HG02642 (cell line): ENCODE measurements around the gene HARS1.
"Not testable (repeated sequence)": the region's sequence is repeated elsewhere in the genome, so short reads cannot be mapped to it uniquely, and the experiment has no call there.

Source experiments
- ATAC-seq: cut with Tn5 transposase; IDR thresholded peaks from one replicate; pipeline ENCODE4 v1.9.1; 2021; ENCODE audit warnings: mild to moderate bottlenecking; ENCODE audit not compliant: unreplicated experiment, poor library complexity

Gene HARS1

DNA sequence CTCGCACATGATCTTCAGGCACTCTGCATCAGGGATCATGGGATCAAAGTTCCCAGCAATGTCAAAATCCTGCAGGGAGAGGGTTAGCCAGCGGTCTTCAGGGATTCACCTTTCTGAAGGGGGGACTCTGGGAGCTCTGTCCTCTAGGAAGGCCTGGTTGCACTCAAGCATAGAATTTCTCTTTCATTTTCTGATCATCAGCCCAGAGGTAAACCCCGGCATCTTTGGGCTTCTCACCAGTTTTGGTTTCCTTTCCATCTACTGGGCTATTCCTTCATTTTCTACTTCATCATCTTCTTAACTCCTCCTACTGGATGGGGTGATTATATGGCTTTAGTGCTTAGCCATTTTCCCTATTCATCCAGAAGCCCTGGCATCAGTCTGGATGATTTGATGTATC is 13.2 kb downstream of the HARS1 start:
- ATAC-seq: peak; percentile 49

DNA sequence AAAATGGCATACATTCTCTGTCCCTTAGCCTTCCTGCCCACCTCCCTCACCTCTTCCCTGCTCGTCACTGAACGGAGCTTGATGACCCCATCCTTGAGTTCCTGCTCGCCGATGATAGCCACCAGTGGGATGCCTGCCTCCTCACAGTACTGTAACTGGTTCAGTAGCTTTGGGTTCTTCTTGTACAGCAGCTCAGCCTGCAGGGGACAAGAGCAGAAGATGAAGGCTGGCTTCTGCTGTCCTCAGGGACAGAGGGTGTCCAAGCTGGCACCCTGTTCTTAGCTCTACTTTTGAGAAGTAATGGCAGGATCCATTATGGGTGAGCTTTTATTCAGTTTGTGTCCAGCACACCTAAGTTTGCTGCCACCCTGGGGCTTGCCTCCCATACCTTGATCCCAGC is 16.5 kb downstream of the HARS1 start:
- ATAC-seq: no peak

GRCh38 chr5:140674211-140674610 is 17.0 kb downstream of the HARS1 start:
- no peak for ATAC-seq

- no peak for ATAC-seq
These were observed 17.8 kb downstream of the HARS1 start, which contains the start of gene DND1 for GRCh38 chr5:140673187-140673976. Gene DND1, minus strand, starts transcription at chr5:140673576. Its CDS starts 34 bp downstream, at chr5:140673542.

DNA sequence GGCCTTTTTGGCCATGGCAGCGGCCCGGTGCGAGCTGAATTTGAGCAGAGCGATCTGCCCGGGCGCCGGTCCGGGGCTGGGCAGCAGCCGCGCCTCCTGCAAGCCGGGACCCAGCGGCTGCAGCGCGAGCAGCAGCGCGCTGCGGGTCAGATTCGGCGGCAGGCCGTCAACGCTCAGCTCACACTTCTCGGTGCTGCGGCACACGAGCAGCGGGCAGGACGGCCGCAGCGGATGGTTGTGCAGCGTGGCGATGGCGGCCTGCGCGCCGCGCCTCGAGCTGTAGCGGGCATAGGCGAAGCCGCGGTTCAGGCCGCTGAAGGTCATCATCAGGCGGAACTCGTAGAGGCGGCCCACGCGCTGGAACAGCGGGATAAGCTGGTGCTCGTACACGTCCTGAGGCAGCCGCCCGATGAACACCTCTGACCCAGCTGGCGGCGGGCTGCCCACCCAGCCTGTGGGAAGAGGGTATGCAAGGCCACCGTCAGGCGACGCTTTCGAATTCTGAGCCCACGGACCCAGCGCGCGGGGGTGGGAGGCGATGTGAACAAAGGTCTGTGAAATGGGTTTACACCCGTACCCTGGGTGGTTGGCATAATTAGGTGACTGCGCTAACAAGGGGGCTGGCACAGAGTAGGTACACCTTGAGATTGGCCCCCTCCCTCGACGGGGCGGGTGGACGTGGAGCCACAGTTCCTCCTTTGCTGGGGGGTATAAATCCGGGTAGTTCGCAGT is 18.5 kb downstream of the HARS1 start:
- ATAC-seq: no peak

DNA sequence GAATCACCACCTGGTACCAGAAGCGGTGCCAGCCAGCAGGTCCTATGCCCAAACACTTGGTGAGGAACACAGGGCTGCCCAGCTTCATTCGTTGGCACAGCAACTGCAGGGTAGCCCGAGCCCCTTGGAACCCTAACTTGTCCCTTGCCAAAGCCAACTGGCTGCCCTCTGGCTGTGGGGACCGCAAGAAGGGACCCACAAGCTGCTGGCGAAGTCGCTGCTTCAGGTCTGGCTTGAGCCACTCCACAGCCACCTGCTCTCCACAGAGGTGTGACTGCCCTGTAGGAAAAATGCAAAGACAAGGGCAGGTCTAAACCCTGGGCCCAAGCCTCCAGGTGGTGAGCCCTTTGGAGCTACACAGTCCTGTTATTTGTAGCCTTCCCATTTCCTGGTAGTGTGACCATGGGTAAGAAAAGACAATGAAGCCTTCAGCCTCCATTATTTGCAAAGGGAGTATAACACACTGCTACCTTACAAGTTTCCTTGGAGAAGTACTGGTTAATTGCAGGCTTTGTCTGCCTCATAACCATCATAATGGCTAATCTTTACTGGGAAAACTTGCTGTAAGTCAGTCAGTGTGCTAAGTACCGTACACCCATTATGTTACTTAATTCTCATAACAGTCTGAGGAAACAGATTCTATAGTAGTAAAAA is 19.6 kb downstream of the HARS1 start:
- ATAC-seq: no peak

GRCh38 chr5:140671035-140671434 is 20.1 kb downstream of the HARS1 start:
- ATAC-seq: not testable (repeated sequence)

DNA sequence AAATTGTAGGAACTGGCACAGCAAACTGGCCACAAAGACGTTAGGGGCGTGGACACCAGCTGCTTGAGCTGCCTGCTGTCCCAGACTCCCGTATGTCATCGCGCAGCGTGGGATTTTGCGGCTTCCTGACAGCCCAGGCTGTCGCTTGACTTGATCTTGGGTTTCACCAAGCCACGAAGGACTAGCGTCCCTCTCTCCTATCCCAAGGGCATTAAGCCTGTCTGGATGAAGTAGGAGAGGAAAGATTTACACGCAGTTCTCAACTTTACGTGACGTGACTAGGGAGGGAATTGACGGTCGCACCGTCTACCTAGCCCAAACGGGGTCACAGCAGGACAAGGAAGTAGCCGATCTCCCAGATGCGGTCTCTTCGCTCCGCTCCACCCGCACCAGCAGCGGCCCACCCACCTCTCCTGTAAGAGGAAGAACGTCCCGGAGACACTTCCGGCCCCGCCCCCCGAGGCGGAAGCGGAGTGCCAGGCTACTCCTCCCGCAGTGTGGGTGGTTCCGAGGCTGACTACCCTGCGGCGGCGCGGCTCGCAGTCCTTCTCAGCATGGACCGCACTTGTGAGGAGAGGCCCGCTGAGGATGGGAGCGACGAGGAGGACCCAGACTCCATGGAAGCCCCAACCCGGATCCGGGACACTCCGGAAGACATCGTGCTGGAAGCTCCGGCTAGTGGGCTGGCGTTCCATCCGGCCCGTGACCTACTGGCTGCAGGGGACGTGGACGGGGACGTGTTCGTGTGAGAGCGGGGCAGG is 26.6 kb downstream of the HARS1 start, which contains the start of gene WDR55:
WDR55 (plus strand) TSS at position 546 of the 761 bp plus-strand sequence; CDS start at position 555, 9 bp downstream.
- peak; percentile 97 for ATAC-seq

GRCh38 chr5:140664030-140664358 is 27.2 kb downstream of the HARS1 start:
- ATAC-seq: no peak

- ATAC-seq: not testable (repeated sequence)
These were observed 30.8 kb downstream of the HARS1 start for GRCh38 chr5:140660371-140660770.

DNA sequence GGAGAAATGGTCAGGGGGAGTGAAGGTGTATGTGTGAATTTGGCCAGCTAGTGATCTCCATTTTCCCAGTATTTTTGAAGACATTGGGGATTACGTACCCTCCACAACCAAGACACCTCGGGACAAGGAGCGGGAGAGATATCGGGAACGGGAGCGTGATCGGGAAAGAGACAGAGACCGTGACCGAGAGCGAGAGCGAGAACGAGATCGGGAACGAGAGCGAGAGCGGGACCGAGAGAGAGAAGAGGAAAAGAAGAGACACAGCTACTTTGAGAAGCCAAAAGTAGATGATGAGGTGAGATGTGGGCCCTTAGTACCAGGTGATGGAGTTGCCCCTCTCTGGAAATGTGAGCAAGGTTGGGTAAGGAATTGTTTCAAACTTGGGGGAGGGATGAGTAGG is 32.3 kb downstream of the HARS1 start:
- no peak for ATAC-seq

DNA sequence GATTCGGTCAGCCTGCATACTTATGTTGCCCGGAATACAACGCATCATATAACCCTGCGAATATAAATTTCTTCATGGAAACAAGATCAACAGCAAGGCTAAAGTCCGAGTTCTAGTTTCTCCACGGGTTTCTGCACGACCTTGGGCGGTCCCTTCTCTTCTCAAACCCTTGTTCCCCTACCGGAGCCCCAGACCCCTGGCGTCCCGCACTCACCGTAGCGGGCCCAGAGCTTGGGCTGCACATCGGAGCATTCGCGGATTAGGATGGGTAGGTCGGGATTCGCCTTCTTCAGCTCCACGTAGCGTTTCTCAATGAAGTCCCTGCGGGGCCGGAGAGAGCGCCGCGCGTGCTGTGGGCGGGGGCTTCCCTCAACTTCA is 44.1 kb downstream of the HARS1 start:
- no peak for ATAC-seq

GRCh38 chr5:140642718-140643117 is 48.5 kb downstream of the HARS1 start:
- ATAC-seq: no peak

DNA sequence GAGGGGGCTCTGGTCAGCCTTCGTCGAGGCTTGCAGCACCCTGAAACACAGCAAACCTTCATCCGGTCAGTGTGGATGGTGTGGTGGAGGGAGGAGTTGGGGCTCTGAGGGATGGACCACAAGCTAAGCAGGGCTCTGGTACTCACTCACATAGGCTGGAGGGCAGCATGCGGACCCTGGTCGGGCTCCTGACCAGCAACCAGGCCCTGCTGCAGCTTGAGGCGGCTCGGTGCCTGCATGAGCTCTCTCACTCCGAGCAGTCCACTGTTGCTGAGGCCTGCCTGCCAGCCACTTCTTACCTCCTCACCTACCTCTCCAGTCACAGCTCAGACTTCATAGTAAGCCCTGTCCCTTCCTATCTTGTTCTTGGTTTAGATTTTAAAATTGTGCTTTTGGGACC is 49.5 kb downstream of the HARS1 start:
- ATAC-seq: no peak

GRCh38 chr5:140639148-140639981 is 51.8 kb downstream of the HARS1 start, which contains the start of gene TMCO6:
Gene TMCO6, plus strand, starts transcription at chr5:140639451. Its CDS starts 77 bp downstream, at chr5:140639528.
- ATAC-seq: peak; percentile 95

DNA sequence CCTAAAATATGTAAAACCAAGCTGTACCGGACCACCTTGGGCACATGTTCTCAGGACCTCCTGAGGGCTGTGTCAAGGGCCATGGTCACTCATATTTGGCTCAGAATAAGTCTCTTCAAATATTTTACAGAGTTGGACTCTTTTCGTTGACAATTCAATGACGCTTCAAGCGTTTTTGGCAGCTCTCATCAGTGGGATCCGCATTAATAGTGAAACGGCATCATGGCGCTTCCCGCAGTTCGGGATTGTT is 52.3 kb downstream of the HARS1 start:
- ATAC-seq: not testable (repeated sequence)

GRCh38 chr5:140637371-140638100 is 53.6 kb downstream of the HARS1 start:
- no peak for ATAC-seq

- ATAC-seq: no peak
These were observed 55.6 kb downstream of the HARS1 start for GRCh38 chr5:140635291-140636257.
